HG02884 (cell line): ENCODE measurements around the gene ERCC3.
"Not testable (repeated sequence)": the region's sequence is repeated elsewhere in the genome, so short reads cannot be mapped to it uniquely, and the experiment has no call there.

Experiments
- ATAC-seq: cut with Tn5 transposase; IDR thresholded peaks from one replicate; pipeline ENCODE4 v1.9.1; 2021; ENCODE audit warnings: mild to moderate bottlenecking, moderate library complexity; ENCODE audit not compliant: unreplicated experiment

Gene ERCC3

GRCh38 chr2:127226520-127227263 is 67.3 kb downstream of the ERCC3 start:
- peak; percentile 88 for ATAC-seq

GRCh38 chr2:127226132-127226519 is 67.8 kb downstream of the ERCC3 start:
- ATAC-seq, result no peak

- no peak for ATAC-seq
Measured at GRCh38 chr2:127225186-127225960, 68.6 kb downstream of the ERCC3 start.

DNA sequence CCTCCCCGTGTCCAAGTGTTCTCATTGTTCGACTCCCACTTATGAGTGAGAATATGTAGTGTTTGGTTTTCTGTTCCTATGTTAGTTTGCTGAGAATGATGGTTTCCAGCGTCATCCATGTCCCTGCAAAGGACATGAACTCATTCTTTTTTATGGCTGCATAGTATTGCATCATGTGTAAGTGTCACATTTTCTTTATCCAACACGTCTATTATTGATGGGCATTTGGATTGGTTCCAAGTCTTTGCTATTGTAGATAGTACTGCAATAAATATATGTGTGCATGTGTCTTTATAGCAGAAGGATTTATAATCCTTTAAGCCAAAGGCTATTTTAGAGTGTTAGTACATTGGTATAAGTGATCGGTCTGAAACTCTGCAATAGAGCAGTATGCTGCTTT is 69.8 kb downstream of the ERCC3 start:
- ATAC-seq, result not testable (repeated sequence)

DNA sequence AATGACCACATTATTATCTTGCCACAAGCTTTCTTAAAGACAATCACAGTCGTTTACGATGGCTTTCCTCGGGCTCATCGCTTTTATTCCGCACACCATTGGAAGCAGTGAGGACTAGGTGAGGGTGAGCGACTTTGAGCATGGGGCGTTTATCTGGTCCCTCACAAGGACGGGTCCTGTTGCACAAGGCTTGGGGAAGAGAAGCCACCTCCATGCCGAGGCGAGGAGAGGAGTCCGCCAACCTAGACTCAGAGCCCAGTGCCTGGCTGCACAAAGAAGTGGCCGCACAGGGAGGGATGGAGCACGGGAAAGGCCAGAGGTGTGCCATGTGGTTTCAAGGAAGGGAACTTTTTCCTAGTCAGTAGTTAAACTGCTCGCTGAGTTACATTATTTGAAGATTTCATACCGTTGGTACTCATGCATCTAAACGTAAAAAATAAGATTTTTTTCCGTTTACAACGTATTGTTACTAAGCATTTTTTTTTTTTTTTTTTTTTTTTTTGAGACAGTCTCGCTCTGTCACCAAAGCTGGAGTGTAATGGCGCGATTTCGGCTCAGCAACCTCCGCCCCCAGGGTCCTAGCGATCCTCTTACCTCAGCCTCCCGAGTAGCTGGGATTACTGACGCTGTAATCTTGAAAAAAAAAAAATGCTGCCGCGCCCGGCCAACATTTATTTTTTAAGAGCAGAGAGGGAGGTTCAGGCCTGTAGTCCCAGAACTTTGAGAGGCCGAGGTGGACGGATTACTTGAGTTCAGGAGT is 73.0 kb downstream of the ERCC3 start:
- ATAC-seq, result no peak

DNA sequence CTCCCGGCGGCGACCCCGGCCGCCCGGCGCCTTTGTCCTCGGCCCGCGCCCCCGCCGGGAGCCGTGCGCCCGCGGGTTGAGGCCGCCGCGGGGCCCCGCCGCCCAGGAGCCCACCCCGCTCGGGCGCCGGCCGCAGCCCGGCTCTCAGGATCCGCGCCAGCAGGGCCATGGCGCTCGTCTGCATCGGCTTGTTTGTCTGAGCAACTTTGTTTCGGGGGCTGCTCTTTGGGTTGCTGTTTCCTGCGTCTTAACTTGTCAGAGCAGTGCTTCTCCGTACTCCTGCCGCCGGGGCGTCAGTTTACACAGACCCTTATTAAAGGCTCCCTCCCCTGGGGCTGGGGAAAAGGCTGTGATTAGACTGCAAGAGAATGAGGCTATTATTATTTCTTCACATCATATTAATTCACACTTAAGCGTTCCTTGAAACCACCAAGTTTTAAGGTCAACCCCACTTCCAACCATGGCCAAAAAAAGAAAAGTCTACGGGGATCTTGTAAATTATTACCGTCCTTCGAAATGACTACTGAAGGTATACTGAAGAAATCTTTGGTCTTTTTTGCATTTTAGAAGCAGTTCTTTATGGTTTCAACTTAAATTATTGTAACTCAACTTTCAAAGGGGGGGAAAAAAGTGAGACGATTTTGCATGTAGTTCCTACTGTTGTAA is 73.7 kb downstream of the ERCC3 start, which contains the start of gene CYP27C1:
TSS of gene CYP27C1 (minus strand) at position 198 of the 666 bp plus-strand sequence. CDS start at position 169, 29 bp downstream.
- ATAC-seq, result no peak

- ATAC-seq, result no peak
Measured at GRCh38 chr2:127219171-127220070, 74.5 kb downstream of the ERCC3 start.

DNA sequence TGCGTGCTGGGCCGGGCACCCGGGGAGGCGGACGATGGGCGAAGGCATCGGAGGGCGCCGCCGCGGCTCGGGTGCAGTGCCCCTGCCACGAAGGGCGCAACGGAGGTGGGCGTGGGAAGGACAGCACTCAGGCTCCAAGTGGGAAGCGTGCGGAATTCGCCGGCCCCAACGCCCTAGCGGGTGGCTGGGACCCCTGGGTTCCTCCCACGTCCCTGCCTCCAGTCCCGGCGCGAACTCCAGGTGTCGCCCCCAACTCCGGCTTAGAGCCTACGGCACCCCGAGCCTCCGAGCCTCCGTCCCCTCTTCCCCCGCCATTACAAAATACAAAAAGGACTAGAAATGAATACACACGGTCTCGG is 75.2 kb downstream of the ERCC3 start:
- no peak for ATAC-seq

DNA sequence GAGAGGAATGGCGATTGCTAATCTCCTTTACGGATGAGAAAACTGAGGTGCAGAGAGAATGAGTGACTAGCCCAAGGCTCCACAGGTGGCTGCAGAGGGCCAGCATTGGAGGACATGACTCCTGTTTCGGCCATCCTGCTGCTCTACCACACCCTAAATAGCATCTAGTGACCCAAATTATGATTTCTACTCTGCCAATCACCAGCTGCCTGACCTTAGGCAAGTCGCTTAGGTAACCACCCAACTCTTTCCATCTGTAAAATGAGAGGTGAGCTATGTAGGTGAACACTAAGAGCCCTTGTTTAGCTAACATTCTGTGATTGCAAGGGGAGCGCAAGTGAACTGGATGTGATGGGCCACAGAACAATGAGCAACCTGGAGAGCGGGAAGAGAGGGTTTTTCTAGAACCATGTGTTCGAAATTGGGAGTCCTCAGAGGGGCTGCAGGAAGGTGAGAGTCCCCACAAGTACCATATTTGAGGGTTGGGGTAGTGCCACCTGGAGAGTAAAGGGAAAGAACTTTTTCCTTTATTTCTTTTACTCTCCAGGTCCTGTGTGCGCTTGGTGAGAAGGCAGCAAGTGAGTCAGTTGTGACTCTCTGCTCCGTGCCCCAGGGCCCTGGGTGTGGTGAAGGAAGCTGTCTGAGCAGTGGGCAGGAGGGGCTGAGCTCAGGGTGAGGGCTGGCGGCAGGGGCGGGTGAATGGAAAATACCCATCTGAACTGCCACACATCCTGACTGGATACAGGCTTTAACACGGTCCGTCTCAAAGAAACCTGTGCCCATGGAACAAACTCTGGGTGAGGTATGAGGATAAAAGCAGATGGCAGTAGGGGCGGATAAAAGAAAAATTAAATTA is 76.2 kb downstream of the ERCC3 start:
- ATAC-seq, result no peak

DNA sequence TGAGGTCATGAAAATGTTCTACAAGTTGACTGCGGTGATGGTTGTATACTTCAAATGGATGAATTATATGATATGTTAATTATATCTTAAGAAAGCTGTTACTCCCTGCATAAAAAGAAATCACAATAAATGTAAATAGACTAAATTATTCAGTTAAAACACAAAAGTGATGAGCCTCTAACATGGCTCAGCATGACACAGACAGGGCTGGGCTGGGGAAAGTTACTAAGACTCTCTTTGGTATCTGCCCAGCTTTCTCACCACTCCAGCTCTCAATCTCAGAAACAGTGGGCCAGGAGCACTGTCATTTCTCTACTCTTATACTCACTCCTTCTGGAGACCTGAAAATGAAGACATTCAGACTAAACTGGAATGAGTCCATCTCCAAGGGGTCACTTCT is 77.4 kb downstream of the ERCC3 start:
- ATAC-seq, result no peak

DNA sequence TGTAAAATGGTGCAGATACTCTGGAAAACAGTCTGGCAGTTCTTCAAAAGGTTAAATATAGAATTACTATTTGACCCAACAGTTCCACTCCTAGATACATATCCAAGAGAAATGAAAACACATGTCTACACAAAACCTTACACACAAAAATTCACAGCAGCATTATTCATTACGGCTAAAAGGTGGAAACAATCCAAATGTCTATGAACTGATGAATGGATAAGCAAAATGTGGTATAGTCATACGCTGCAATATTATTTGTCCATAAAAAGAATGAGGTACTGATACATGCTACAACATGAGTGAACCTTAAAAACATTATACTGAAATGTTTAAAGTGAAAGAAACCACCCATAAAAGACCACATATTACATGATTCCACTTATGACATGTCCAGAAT is 77.8 kb downstream of the ERCC3 start:
- ATAC-seq, result no peak

GRCh38 chr2:127214201-127214600 is 79.7 kb downstream of the ERCC3 start:
- ATAC-seq, result not testable (repeated sequence)

- no peak for ATAC-seq
Measured at GRCh38 chr2:127208313-127208712, 85.6 kb downstream of the ERCC3 start.
